HEK293T (cell line): Measurements from ENCODE around the gene MRPL3.

Experiments
- CTCF ChIA-PET: fragments of 350-600 bp; formaldehyde crosslinking; extraction: SDS; loops from one replicate; lab custom pipeline; 2021; ENCODE audit warnings: antibody characterized with exemption, inconsistent platforms; lab: Yijun Ruan, JAX
- POLR2A ChIA-PET: fragments of 350-600 bp; formaldehyde crosslinking; extraction: SDS; loops from one replicate; lab custom pipeline; 2020; ENCODE audit warnings: antibody characterized with exemption, inconsistent platforms; lab: Yijun Ruan, JAX
- DNase-seq: peaks from one replicate; pipeline ENCODE4 v3.0.0; 2012; ENCODE audit warnings: mixed read lengths; ENCODE audit errors: extremely low spot score
- ARNT ChIP-seq: fragments of 450-650 bp; IDR thresholded peaks from 2 replicates; pipeline ENCODE4 v1.6.1; 2017; ENCODE audit warnings: mild to moderate bottlenecking
- BHLHE40 ChIP-seq: fragments of 450-650 bp; IDR thresholded peaks from 2 replicates; pipeline ENCODE4 v1.6.1; 2016; ENCODE audit warnings: mild to moderate bottlenecking, moderate library complexity, borderline replicate concordance
- CTBP1 ChIP-seq: fragments of 450-650 bp; IDR thresholded peaks from 2 replicates; pipeline ENCODE4 v1.6.1; 2016; ENCODE audit warnings: borderline replicate concordance
- ELF4 ChIP-seq: fragments of 450-650 bp; IDR thresholded peaks from 2 replicates; pipeline ENCODE4 v1.6.1; 2017; ENCODE audit warnings: antibody characterized with exemption
- FOXA1 ChIP-seq: fragments of 450-650 bp; IDR thresholded peaks from 2 replicates; pipeline ENCODE4 v1.6.1; 2016; ENCODE audit warnings: mild to moderate bottlenecking
- FOXK2 ChIP-seq: fragments of 450-650 bp; IDR thresholded peaks from 2 replicates; pipeline ENCODE4 v1.6.1; 2016; ENCODE audit warnings: mild to moderate bottlenecking
- FOXM1 ChIP-seq: fragments of 450-650 bp; IDR thresholded peaks from 2 replicates; pipeline ENCODE4 v1.6.1; 2017; ENCODE audit warnings: mild to moderate bottlenecking, borderline replicate concordance
- HDGF ChIP-seq: fragments of 450-650 bp; IDR thresholded peaks from 2 replicates; pipeline ENCODE4 v1.6.1; 2017; ENCODE audit warnings: antibody characterized with exemption, borderline replicate concordance
- L3MBTL2 ChIP-seq: fragments of 450-650 bp; conservative IDR thresholded peaks from 2 replicates; pipeline ENCODE4 v1.6.1; 2016; ENCODE audit warnings: mild to moderate bottlenecking
- LEF1 ChIP-seq: fragments of 450-650 bp; IDR thresholded peaks from 2 replicates; pipeline ENCODE4 v1.6.1; 2017; ENCODE audit warnings: mild to moderate bottlenecking, borderline replicate concordance
- NFRKB ChIP-seq: fragments of 450-650 bp; IDR thresholded peaks from 2 replicates; pipeline ENCODE4 v1.6.1; 2016; ENCODE audit warnings: mild to moderate bottlenecking, moderate library complexity
- PKNOX1 ChIP-seq: fragments of 450-650 bp; IDR thresholded peaks from 2 replicates; pipeline ENCODE4 v1.6.1; 2016
- SP1 ChIP-seq: fragments of 450-650 bp; IDR thresholded peaks from 2 replicates; pipeline ENCODE4 v1.6.1; 2017
- SUZ12 ChIP-seq: fragments of 450-650 bp; IDR thresholded peaks from 2 replicates; pipeline ENCODE4 v1.6.1; 2016; ENCODE audit warnings: mild to moderate bottlenecking
- TARDBP ChIP-seq: fragments of 450-650 bp; IDR thresholded peaks from 2 replicates; pipeline ENCODE4 v1.6.1; 2016
- ZNF384 ChIP-seq: fragments of 450-650 bp; IDR thresholded peaks from 2 replicates; pipeline ENCODE4 v1.6.1; 2016

MRPL3 gene

GRCh38 chr3:131544557-131544956 lies 41.8 kb upstream of the MRPL3 start:
- TF ChIP-seq NFRKB: no peak
- no peak for TF ChIP-seq SP1
- no peak for TF ChIP-seq L3MBTL2
- no peak for TF ChIP-seq SUZ12
- no peak for TF ChIP-seq ARNT
- TF ChIP-seq CTBP1: no peak
- no peak for TF ChIP-seq PKNOX1
- TF ChIP-seq TARDBP: no peak
- TF ChIP-seq BHLHE40: no peak
- ChIA-PET POLR2A (no interaction called here), CTCF (no interaction called here)
- no peak for DNase-seq

- ChIA-PET CTCF (no interaction called here), POLR2A (no interaction called here)
- TF ChIP-seq BHLHE40 (no peak), TARDBP (no peak), ZNF384 (no peak), ELF4 (no peak), LEF1 (no peak), HDGF (no peak), ARNT (no peak), L3MBTL2 (no peak), FOXA1 (no peak), SP1 (no peak), PKNOX1 (no peak), FOXK2 (no peak), CTBP1 (no peak), NFRKB (no peak), SUZ12 (no peak), FOXM1 (no peak)
- no peak for DNase-seq
These were observed 40.9 kb upstream of the MRPL3 start for GRCh38 chr3:131543714-131544113.

- ChIA-PET POLR2A (no interaction called here), CTCF (no interaction called here)
- DNase-seq: no peak
- TF ChIP-seq FOXK2 (no peak), LEF1 (no peak), SP1 (no peak), ELF4 (no peak), HDGF (no peak), CTBP1 (no peak), BHLHE40 (no peak), PKNOX1 (no peak), ZNF384 (no peak), SUZ12 (no peak), FOXA1 (no peak), NFRKB (no peak), FOXM1 (no peak), L3MBTL2 (no peak), ARNT (no peak), TARDBP (no peak)
These were observed 38.5 kb upstream of the MRPL3 start for GRCh38 chr3:131541288-131541687.

GRCh38 chr3:131540821-131541220 lies 38.0 kb upstream of the MRPL3 start:
- TF ChIP-seq FOXA1 (no peak), SUZ12 (no peak), NFRKB (no peak), BHLHE40 (no peak), ZNF384 (no peak), PKNOX1 (no peak), CTBP1 (no peak), ELF4 (no peak), LEF1 (no peak), HDGF (no peak), L3MBTL2 (no peak), FOXK2 (no peak), SP1 (no peak), ARNT (no peak), TARDBP (no peak), FOXM1 (no peak)
- ChIA-PET CTCF (no interaction called here), POLR2A (no interaction called here)
- DNase-seq: no peak

GRCh38 chr3:131540143-131540542 lies 37.4 kb upstream of the MRPL3 start:
- no peak for TF ChIP-seq TARDBP
- TF ChIP-seq L3MBTL2: no peak
- TF ChIP-seq NFRKB: no peak
- TF ChIP-seq BHLHE40: no peak
- no peak for TF ChIP-seq CTBP1
- no peak for TF ChIP-seq SP1
- no peak for TF ChIP-seq LEF1
- no peak for TF ChIP-seq ARNT
- ChIA-PET POLR2A (no interaction called here), CTCF (no interaction called here)
- no peak for DNase-seq

- DNase-seq: no peak
- TF ChIP-seq SP1: no peak
- no peak for TF ChIP-seq FOXM1
- TF ChIP-seq FOXA1: no peak
- TF ChIP-seq TARDBP: no peak
- no peak for TF ChIP-seq HDGF
- TF ChIP-seq ARNT: no peak
- TF ChIP-seq FOXK2: no peak
- TF ChIP-seq NFRKB: no peak
- TF ChIP-seq SUZ12: no peak
- TF ChIP-seq BHLHE40: no peak
- TF ChIP-seq L3MBTL2: no peak
- no peak for TF ChIP-seq ELF4
- TF ChIP-seq ZNF384: no peak
- no peak for TF ChIP-seq CTBP1
- no peak for TF ChIP-seq LEF1
- TF ChIP-seq PKNOX1: no peak
- POLR2A ChIA-PET: no interaction called here
- CTCF ChIA-PET: no interaction called here
These were observed 36.2 kb upstream of the MRPL3 start for GRCh38 chr3:131538968-131539367.
